ENCODE data around the gene FOXP2. TPM values are rescaled to one million over a fixed set of nuclear protein-coding genes. Genes with fewer than 3 reads are reported as not detected.

Gene FOXP2
- total and polyA plus RNA-seq, 10 donors, result 0.09 to 5.9 (median 1.3) TPM

DNA sequence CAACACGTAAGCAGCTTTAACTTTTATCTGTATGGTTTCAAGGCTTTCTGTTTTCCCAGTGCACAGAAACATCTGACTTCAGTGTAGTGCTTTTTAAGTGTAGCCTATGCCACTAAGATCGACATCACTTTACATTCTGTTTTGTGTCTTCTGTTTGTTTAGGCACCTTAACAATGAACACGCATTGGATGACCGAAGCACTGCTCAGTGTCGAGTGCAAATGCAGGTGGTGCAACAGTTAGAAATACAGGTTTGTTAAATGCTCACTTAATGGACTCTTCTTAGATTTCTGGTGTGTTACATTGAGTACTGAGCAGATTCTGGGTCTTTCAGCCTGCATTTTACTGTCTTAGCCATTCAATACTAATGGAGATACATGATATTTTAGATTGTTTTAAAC is 237.4 kb downstream of the FOXP2 start:
- intact Hi-C loops (cut with DNase I; ENCODE audit: low total_unique reads), result no loop called here
- TF ChIP-seq POLR2A (IDR thresholded peaks at IDR 0.05) (no peak), POLR2AphosphoS5 (IDR thresholded peaks at IDR 0.05) (no peak)
- TF ChIP-seq, protein P1, sequence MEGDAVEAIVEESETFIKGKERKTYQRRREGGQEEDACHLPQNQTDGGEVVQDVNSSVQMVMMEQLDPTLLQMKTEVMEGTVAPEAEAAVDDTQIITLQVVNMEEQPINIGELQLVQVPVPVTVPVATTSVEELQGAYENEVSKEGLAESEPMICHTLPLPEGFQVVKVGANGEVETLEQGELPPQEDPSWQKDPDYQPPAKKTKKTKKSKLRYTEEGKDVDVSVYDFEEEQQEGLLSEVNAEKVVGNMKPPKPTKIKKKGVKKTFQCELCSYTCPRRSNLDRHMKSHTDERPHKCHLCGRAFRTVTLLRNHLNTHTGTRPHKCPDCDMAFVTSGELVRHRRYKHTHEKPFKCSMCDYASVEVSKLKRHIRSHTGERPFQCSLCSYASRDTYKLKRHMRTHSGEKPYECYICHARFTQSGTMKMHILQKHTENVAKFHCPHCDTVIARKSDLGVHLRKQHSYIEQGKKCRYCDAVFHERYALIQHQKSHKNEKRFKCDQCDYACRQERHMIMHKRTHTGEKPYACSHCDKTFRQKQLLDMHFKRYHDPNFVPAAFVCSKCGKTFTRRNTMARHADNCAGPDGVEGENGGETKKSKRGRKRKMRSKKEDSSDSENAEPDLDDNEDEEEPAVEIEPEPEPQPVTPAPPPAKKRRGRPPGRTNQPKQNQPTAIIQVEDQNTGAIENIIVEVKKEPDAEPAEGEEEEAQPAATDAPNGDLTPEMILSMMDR (IDR thresholded peaks at IDR 0.05 in 8 of 11, conservative IDR thresholded peaks at IDR 0.05 in 3 of 11), result no peak
- H3K4me3 ChIP-seq, result no peak overlapping the region
- H3K27me3 ChIP-seq (replicated peaks in 1 of 7), result no peaks in the 10 kb centered on the region
- H3K36me3 ChIP-seq, result no peaks in the 10 kb centered on the region
- H3K4me1 ChIP-seq, result no peaks in the 10 kb centered on the region
- H3K9me3 ChIP-seq, result no peaks in the 10 kb centered on the region
- WGBS, 5 donors, result 88 to 96% (median 90%) methylated on average over 5 of the region's 5 CpGs
- no peak for DNase-seq
- H3K27ac ChIP-seq, result no peak overlapping the region

DNA sequence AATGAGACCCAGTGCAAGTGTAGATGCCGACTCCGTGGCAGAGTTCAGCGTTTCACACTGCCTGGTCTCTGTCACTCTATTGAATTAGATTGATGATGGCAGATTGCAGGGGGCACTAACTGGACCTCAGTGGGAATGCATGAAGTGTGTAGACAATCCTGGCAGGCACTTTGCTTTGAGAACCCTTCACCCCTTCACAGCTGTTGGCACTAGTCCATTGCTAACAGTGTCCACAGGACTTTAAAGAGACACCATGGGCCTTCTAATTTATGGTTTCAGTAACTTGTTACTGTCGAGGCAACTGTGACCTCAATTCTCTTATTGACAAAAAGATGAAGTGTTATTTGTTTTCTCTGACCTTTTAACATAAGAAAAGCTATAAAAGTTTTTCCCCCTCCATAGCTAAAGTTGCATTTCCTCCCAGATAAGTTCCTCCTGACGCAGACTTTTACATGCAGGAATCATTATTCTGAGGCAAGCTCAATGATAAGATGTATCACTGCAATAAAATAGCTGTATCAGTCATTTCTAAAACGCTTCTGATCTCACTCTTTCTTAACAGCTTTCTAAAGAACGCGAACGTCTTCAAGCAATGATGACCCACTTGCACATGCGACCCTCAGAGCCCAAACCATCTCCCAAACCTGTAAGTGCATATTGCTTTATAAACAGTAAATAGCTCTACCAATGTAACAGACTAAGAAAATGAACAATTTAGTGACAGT is 238.9 kb downstream of the FOXP2 start:
- TF ChIP-seq POLR2AphosphoS5 (IDR thresholded peaks at IDR 0.05) (no peak), POLR2A (IDR thresholded peaks at IDR 0.05) (no peak)
- TF ChIP-seq, protein P1 (IDR thresholded peaks at IDR 0.05 in 8 of 11, conservative IDR thresholded peaks at IDR 0.05 in 3 of 11), result no peak

DNA sequence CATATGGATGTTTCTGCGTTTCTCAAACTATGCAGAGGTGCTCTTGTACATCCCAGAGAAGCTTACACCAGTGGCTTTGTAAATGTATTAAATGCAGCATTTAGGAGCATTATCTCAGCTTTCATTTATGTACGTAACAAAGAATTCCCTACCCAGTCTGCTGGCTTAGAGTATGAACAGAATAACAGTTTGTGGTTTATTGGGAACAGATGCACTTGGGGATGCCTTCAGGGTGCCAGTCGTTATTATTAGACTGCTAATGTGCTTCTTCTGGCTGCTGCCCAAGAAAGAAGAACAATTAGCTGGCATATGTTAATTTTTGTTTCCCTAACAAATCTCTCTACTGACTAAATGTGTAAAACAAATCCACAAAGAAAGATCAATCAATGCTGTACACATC is 241.9 kb downstream of the FOXP2 start:
- no peak for DNase-seq
- intact Hi-C loops (cut with DNase I; ENCODE audit: low total_unique reads), result no loop called here
- H3K9me3 ChIP-seq, result no peaks in the 10 kb centered on the region
- H3K27ac ChIP-seq, result no peak overlapping the region
- H3K36me3 ChIP-seq, result no peaks in the 10 kb centered on the region
- H3K4me3 ChIP-seq, result no peak overlapping the region
- 72 to 86% (median 80%) methylated on average over 3 of the region's 3 CpGs for WGBS, 5 donors
- H3K27me3 ChIP-seq (replicated peaks in 1 of 7), result no peaks in the 10 kb centered on the region
- TF ChIP-seq, protein P1 (IDR thresholded peaks at IDR 0.05 in 8 of 11, conservative IDR thresholded peaks at IDR 0.05 in 3 of 11), result no peak
- no peak for TF ChIP-seq POLR2A (IDR thresholded peaks at IDR 0.05)
- TF ChIP-seq POLR2AphosphoS5 (IDR thresholded peaks at IDR 0.05), result no peak
- H3K4me1 ChIP-seq, result no peaks in the 10 kb centered on the region

More for the DNA sequence above, 238.9 kb downstream of the FOXP2 start:
- DNase-seq, result no peak
- intact Hi-C loops (cut with DNase I; ENCODE audit: low total_unique reads), result no loop called here
- Histone ChIP-seq H3K4me1 (no peaks in the 10 kb centered on the region), H3K36me3 (no peaks in the 10 kb centered on the region), H3K9me3 (no peaks in the 10 kb centered on the region), H3K27me3 (replicated peaks in 1 of 7) (no peaks in the 10 kb centered on the region), H3K4me3 (peak overlapping the region in 3 of 8 donors; percentile 0 to 50 (median 10)), H3K27ac (peak overlapping the region in 4 of 8 donors; percentile 6 to 49 (median 28))
- WGBS, 5 donors, result 61 to 74% (median 62%) methylated on average over 10 of the region's 10 CpGs

DNA sequence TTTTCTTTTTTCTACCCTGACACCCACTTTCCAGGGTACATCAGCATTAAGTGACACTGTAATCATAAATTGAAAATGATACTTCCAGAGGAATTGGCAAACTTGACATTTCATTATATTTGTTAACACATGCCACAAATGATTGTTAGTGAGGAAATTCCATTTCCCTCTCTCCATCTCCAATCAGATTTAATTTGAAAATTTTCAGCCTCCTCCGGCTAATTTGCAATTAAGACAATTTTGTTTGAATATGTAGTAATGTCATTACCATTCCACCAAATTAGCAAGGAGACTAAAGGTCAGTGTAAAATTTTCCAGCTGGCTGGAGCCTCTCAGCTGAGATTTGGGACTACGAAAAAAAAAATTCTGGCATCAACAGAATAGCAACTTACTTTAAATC is 242.7 kb downstream of the FOXP2 start:
- TF ChIP-seq POLR2AphosphoS5 (IDR thresholded peaks at IDR 0.05) (no peak), POLR2A (IDR thresholded peaks at IDR 0.05) (no peak)
- TF ChIP-seq, protein P1 (IDR thresholded peaks at IDR 0.05 in 8 of 11, conservative IDR thresholded peaks at IDR 0.05 in 3 of 11), result no peak
- H3K36me3 ChIP-seq, result no peaks in the 10 kb centered on the region
- no peak overlapping the region for H3K27ac ChIP-seq
- H3K9me3 ChIP-seq, result no peaks in the 10 kb centered on the region
- WGBS, 5 donors, result 82 to 88% (median 88%) methylated on average over 2 of the region's 2 CpGs
- no peaks in the 10 kb centered on the region for H3K27me3 ChIP-seq (replicated peaks in 1 of 7)
- intact Hi-C loops (cut with DNase I; ENCODE audit: low total_unique reads), result no loop called here
- H3K4me3 ChIP-seq, result no peak overlapping the region
- H3K4me1 ChIP-seq, result no peaks in the 10 kb centered on the region
- no peak for DNase-seq
